Measurements from ENCODE around the gene CD79B.

GRCh38 chr17:63969278-63969677 is 37.1 kb upstream of the CD79B start:
- TF ChIP-seq, protein P1, sequence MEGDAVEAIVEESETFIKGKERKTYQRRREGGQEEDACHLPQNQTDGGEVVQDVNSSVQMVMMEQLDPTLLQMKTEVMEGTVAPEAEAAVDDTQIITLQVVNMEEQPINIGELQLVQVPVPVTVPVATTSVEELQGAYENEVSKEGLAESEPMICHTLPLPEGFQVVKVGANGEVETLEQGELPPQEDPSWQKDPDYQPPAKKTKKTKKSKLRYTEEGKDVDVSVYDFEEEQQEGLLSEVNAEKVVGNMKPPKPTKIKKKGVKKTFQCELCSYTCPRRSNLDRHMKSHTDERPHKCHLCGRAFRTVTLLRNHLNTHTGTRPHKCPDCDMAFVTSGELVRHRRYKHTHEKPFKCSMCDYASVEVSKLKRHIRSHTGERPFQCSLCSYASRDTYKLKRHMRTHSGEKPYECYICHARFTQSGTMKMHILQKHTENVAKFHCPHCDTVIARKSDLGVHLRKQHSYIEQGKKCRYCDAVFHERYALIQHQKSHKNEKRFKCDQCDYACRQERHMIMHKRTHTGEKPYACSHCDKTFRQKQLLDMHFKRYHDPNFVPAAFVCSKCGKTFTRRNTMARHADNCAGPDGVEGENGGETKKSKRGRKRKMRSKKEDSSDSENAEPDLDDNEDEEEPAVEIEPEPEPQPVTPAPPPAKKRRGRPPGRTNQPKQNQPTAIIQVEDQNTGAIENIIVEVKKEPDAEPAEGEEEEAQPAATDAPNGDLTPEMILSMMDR (conservative IDR thresholded peaks at IDR 0.05; ENCODE audit: low read depth, low read length), result no peak
- TF ChIP-seq EZH2 (IDR thresholded peaks at IDR 0.05; ENCODE audit: low read length, unreplicated experiment) (no peak), EZH2phosphoT487 (IDR thresholded peaks at IDR 0.05; ENCODE audit: borderline replicate concordance, low read length) (no peak)

All from PC-3 (cell line).